Stimulated activated CD8-positive, alpha-beta memory T cell treated with anti-CD3 and anti-CD28 coated beads, Interleukin-15, amount 100 ng/mL, for 48 hours (primary cell): ENCODE measurements around the gene KNCN.

Experiments
- DNase-seq, 2 donors: peaks; one replicate each; pipeline ENCODE4 v3.0.0-alpha.2; 2020; ENCODE audit warnings: low read depth in 2 of 2

The KNCN gene

GRCh38 chr1:46551597-46552095, at the start of gene KNCN:
Gene KNCN (minus strand): TSS chr1:46551647. CDS start chr1:46551215, 432 bp downstream.
- DNase-seq, result no peak

GRCh38 chr1:46599059-46599970, 47.9 kb upstream of the KNCN start:
- no peak for DNase-seq

DNA sequence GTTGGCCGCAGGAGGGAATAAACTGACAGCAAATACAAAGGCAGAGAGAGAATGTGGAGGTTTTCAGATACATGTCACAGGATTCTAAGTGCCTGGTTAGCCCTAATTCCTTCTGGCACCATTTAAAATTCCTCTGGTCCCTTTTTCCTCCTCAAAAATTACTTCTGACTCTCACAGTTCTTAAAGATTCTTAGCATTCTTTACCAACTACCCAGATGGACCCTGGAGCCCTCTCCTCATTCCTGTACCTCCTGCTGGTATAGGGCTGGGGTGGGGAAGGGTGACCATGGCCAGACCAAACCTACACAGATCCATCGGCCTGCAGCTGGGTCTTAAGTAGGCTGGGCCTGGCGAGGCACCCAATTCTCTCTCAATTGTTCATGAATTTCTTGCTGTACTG, 45.4 kb upstream of the KNCN start:
- DNase-seq, result no peak

DNA sequence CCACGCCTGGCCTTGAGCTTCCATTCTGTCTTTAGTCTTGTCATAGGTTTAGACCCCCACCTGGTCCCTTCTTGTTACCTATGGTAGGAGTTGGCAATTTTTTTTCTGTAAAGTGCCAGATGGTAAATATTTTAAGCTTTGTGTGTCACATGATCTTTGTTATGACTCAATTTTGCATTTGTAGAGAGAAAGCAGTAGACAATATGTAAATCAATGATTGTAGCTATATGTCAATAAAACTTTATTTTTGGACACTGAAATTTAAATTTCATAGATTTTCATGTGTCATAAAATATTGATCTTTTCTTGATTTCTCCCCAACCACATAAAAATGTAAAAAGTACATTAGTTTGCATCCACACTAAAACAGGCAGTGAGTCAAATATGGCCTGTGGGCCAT, 44.6 kb upstream of the KNCN start:
- no peak for DNase-seq

DNA sequence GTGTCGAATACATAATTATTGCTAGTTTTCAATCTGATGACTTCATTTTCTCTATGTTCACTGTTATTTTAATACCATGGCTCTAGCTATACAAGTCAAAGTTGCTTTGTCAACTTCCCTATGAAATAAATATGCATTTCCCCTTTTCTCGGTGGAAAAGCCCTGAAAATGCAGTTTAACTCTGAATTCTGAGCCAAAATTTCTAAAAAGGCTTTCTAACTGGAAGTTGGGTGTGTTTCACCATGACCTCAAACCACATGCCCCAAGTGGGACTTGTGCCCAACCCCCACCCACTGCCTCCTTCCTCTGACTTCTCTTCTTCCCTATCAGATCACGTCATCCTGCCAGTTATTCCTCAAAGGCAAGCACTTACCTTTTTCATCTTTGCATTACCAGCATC, 43.7 kb upstream of the KNCN start:
- DNase-seq, result no peak

GRCh38 chr1:46594063-46594462, 42.6 kb upstream of the KNCN start:
- DNase-seq, result no peak

GRCh38 chr1:46592823-46593222, 41.4 kb upstream of the KNCN start:
- DNase-seq, result no peak

DNA sequence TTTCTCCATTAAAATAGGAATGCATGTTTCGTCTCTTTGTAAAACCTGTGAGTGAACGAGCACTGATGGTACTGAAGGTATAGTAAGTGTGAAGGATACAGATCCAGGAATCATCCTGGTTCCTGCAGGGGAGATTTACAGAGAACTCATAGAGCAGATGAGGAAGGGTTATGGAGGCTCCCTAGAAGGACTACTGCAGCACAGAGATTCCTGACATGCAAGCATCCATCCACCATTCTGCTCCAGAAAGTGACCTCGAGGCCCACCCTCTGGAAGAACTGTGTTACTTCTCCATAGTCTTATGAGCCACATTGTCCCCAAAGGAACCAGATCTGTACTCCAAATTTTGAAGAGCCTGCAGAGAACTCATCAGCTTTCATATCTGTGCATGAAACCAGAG, 38.1 kb upstream of the KNCN start:
- DNase-seq, result no peak

- no peak for DNase-seq
Observed at GRCh38 chr1:46587069-46587468, 35.6 kb upstream of the KNCN start.

DNA sequence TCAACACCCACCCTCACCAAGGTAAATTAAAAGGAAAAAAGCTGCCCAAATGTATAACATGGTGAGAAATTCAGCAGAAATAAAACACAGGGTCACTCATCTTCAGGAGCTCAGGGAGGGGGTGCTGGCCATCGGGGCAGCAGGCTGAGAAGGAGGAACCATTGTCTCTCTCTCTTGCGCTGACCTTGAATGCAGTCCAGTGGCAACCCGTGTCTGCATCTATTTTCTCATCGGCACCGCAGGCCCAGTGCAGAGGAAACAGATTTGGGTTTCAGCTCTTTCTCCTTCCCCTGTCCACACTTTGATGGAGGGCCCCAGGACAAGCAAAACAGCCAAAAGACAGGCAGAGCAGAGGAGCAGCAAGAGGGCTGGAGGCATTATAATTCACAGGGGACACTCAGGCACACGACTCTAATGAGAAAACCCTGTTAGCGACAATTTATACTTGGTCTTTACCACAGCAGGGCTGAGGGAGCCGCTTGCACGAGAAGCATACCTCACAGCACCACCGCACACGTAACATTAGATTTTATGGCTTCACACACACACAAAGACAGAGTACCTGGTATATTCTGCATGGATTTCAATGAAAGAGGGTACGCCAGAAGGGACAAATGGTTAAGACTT, 34.0 kb upstream of the KNCN start:
- no peak for DNase-seq

DNA sequence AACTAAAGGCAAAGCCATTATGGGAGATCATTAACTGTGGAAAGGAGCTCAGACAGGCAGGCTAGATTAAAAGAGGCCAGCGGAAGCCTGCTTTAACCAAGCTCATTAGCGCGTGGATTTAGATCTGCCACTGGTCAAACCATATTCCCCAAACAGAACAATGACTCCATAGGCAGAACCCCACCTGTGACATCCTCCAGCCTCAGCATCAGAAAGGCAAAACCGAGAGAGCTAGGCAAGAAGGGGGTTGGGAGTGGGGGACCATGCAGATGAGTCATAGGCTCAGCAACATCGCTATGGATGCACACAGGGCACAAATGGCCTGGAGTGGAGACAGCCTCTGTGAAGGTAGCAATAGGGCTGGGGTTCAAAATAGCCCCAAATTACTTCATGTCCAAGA, 32.0 kb upstream of the KNCN start:
- no peak for DNase-seq

GRCh38 chr1:46582972-46583371, 31.5 kb upstream of the KNCN start:
- DNase-seq, result no peak

DNA sequence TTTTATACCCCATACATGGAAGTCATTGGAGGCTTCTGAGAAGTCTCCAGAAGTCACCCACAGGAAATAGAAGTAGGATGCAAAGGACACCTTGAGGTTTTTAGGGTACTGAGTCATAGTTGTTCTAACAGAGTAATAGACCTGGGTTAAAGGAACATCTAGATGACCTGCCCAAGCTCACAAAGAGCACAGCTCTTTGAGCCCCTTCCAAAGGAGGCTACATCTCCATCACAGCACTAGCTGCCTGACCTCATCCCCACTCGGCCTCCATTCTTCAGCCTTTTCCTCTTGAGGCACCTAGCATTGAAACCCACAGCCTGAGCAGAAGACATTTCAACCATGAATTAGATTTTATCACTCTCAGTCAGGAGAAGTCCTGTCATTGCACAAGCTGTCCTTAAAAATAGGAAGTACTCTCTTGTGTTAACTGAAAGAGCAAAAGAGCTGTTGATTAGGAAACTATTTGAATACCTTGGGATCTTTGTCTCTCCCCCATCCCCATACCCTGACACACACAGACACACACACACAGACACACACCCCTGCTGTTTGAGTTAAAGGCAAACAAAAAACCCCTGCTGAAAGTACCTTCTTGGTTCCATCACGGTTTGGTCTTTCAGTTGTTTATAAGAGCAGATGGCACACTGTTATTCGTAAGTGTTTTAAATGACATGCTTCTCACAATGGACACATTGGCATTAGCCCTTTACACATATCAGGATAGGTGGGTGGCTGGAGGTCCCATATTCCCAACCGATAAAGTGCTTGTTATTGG, 30.4 kb upstream of the KNCN start:
- DNase-seq, result peak in 1 of 2 donors; percentile 23

GRCh38 chr1:46580140-46580903, 28.9 kb upstream of the KNCN start:
- DNase-seq, result no peak

- no peak for DNase-seq
Observed at GRCh38 chr1:46577671-46578070, 26.2 kb upstream of the KNCN start.

DNA sequence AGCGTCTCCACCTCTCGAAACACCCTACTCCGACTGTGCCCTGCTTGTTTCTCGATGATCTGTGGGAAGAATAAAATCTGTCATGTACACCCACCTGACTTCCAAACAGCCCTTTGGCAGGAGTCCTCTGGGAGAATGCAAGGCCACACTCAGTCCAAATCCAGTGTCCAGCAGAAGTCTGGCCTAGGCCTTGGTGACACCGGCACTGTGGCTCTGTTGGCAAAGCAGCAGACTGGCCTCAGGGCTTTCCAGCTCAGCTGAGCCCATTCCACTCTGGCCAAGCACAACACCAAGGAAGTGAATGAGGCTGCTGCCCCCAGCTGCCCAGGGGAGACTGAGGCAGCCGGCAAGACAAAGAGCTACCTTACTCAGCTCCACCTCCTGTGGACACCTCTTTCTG, 25.1 kb upstream of the KNCN start:
- no peak for DNase-seq

GRCh38 chr1:46575778-46576177, 24.3 kb upstream of the KNCN start:
- DNase-seq, result no peak

DNA sequence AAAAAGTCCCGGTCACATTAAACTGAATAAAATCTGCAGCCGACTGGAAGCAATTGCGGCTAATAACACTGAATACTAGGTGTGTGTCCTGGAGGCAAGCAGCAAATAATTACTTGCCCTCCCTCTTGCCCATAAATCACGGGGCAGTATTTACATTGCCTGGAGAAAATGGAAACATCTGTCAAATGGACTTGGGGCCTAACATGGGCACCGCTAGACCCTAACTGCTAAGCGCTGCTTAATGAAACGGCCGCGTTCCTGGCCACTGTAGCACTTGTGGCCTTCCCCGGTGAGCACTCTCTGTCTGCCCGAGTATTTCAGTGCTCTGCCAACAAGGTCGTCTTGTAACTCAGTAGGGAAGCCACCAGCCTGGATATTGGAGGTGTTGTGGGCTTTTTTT, 23.9 kb upstream of the KNCN start:
- DNase-seq, result no peak

DNA sequence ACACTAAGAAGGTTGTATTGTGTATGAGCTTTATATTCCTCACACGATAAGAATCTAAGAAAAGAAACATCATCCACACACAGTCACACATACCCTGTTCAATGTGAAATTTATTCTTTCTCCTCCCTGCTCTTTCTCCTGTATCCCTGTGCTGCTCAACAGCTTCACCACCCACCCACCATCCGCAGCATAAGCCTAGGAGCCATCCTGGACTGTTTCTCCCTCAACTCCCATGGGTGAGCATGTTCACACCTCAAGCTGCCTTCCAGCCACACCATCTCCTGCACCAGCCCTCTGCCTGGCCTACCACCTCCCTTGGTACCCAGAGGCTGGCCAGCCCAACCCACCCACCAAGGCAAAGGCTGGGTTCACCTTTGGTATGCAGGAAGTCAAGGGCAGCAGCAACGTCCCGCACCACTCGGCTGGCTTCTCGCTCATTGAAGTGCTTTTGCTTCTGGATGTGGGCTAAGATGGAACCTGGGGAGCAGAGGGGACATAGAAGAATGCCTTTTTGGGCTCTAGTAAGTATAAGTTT, 20.3 kb upstream of the KNCN start:
- no peak for DNase-seq

- DNase-seq, result no peak
Observed at GRCh38 chr1:46569884-46570725, 18.7 kb upstream of the KNCN start.
